OCI-LY1 (cell line): ENCODE results near the gene ADGB.

Source experiments
- CTCF ChIP-seq: fragments of 200-600 bp; sonication (generic), shearing (Covaris generic); IDR thresholded peaks from 2 replicates; pipeline ENCODE4 v1.5.1; 2017; ENCODE audit warnings: mild to moderate bottlenecking, antibody characterized with exemption, low read length, moderate library complexity, mixed read lengths
- EZH2 ChIP-seq: fragments of 200-600 bp; sonication (generic), shearing (Covaris generic); IDR thresholded peaks from 2 replicates; pipeline ENCODE4 v1.8.0; 2017; ENCODE audit warnings: borderline replicate concordance, mixed run types, mild to moderate bottlenecking, antibody characterized with exemption, low read length, moderate library complexity, mixed read lengths

DNA sequence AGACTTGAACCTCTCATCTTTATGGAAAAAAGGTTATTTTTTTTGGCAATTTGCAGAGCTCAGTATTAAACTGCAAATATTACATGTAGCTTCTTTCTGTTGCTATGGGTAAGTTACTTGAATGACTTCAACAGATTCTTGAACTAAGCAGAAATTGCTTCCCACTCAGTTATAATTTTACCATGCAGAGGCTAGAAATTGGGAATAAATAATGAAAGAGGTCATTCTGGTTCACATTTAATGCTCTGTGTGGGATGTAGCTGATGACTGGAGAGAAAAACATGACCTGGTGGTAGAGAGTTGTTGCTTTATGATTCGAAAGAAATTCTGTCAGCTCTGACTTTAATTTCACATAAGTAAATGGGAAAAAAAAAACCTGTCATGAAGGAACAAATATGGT is 16.8 kb upstream of the ADGB start:
- no peak for TF ChIP-seq CTCF
- TF ChIP-seq EZH2: no peak
